Left hindlimb (tissue), 1 donor: ENCODE results near the gene NDUFA12.

Experiments
- DNase-seq: peaks from one replicate; pipeline ENCODE4 v3.0.0-alpha.2; 2018

NDUFA12 gene

GRCh38 chr12:94930772-94931171 is 72.7 kb downstream of the NDUFA12 start:
- no peak for DNase-seq

- DNase-seq: no peak
Observed at GRCh38 chr12:94930216-94930654, 73.3 kb downstream of the NDUFA12 start.

GRCh38 chr12:94929780-94930179 is 73.7 kb downstream of the NDUFA12 start:
- DNase-seq: no peak

- no peak for DNase-seq
Observed at GRCh38 chr12:94925729-94926128, 77.8 kb downstream of the NDUFA12 start.

- no peak for DNase-seq
Observed at GRCh38 chr12:94925206-94925605, 78.3 kb downstream of the NDUFA12 start.

- DNase-seq: no peak
Observed at GRCh38 chr12:94922561-94922960, 80.9 kb downstream of the NDUFA12 start.
